Thyroid gland (tissue), 4 donors: ENCODE measurements around the gene HIVEP2.

ENCODE experiments used
- POLR2A ChIP-seq, 2 donors: fragments of 450-650 bp; IDR thresholded peaks; one replicate each; pipeline ENCODE4 v1.6.1; 2017; ENCODE audit warnings: antibody characterized with exemption in 2 of 2, mild to moderate bottlenecking in 2 of 2, moderate library complexity in 1 of 2
- TF ChIP-seq, protein P1 (sequence below), 6 experiments: fragments of 200-600 bp in 3 of 6; fragments of 450-650 bp in 3 of 6; sonication (generic) in 3 of 6; IDR thresholded peaks; one replicate each; pipeline ENCODE4 v1.5.1; 2016 to 2019; ENCODE audit warnings: antibody characterized with exemption in 6 of 6, mild to moderate bottlenecking in 2 of 6, inconsistent platforms in 1 of 6, moderate library complexity in 1 of 6

DNA sequence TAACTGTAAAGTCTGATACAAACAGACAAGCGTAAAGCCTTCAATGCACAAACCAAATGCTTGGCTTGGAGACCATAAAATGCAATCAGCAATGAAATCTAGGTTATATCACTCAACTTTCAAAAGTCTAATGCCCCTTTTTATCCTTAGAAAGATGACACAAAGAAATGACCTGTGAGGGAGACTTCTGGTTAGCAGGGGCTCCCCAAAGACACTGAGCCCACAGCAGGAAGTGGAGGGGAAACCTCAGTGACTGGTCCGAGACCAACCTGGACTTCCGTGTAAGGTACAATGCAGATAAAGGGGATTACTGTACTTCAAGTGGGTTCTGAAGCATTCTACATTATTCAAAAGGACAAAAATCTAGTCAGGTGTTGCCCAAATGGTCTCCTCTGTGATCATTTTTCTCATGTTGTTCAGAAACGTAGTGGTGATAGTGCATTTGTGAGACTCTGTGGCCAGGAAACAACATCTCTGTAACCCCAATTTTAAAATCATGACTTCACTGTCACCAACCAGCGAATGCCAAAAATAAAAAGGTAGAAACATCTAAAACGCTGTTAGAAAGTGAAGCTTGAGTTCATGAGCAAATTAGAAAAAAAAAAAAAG lies 88.2 kb downstream of the HIVEP2 start:
- no peak for TF ChIP-seq POLR2A (IDR thresholded peaks at IDR 0.05)
- TF ChIP-seq, protein P1, sequence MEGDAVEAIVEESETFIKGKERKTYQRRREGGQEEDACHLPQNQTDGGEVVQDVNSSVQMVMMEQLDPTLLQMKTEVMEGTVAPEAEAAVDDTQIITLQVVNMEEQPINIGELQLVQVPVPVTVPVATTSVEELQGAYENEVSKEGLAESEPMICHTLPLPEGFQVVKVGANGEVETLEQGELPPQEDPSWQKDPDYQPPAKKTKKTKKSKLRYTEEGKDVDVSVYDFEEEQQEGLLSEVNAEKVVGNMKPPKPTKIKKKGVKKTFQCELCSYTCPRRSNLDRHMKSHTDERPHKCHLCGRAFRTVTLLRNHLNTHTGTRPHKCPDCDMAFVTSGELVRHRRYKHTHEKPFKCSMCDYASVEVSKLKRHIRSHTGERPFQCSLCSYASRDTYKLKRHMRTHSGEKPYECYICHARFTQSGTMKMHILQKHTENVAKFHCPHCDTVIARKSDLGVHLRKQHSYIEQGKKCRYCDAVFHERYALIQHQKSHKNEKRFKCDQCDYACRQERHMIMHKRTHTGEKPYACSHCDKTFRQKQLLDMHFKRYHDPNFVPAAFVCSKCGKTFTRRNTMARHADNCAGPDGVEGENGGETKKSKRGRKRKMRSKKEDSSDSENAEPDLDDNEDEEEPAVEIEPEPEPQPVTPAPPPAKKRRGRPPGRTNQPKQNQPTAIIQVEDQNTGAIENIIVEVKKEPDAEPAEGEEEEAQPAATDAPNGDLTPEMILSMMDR (IDR thresholded peaks at IDR 0.05): no peak
